ENCODE data around the gene HOOK2. TPM values are rescaled to one million over a fixed set of nuclear protein-coding genes. Genes with fewer than 3 reads are reported as not detected.
A peak's percentile ranks its signal among the peaks of the same experiment; 100 is the strongest.

HOOK2 gene
- total RNA-seq, 4 donors from 2014 or later = 27.3 to 109 (median 50.2) TPM

DNA sequence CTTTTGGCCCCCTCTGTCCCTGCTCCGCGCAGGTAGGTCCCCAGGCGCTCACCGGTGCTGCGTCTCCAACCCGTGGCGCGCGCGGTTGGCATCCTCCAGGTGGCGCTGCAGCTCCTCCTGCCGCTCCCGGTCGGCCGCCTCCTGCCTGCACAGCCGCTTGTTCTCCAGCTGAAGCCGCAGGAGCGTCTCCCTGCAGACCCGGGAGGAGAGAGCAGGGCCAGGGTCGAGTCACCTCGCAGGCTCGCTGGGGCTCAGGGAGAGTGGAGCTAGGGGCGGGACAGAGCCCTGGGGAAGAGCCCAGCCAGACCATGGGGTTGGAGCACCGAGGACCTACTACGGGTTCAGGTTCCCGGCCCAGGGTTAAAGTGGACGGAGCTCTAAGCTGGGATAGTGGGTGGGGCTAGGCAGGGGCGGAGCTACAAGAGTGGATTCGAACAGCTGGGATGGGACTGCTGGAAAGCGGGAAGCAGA lies 9.3 kb downstream of the HOOK2 start:
- peak overlapping the region in 2 of 4 donors; percentile 28 to 52 for H3K27ac ChIP-seq
- WGBS, 2 donors = 10 to 23% methylated on average over 14 to 27 of the region's 30 CpGs
- peak overlapping the region; percentile 0 to 48 (median 34) for H3K4me3 ChIP-seq
- TF ChIP-seq EP300 (IDR thresholded peaks at IDR 0.05) (no peak), POLR2A (IDR thresholded peaks at IDR 0.05) (peak in 1 of 2 donors; percentile 40)
- TF ChIP-seq, protein P1, sequence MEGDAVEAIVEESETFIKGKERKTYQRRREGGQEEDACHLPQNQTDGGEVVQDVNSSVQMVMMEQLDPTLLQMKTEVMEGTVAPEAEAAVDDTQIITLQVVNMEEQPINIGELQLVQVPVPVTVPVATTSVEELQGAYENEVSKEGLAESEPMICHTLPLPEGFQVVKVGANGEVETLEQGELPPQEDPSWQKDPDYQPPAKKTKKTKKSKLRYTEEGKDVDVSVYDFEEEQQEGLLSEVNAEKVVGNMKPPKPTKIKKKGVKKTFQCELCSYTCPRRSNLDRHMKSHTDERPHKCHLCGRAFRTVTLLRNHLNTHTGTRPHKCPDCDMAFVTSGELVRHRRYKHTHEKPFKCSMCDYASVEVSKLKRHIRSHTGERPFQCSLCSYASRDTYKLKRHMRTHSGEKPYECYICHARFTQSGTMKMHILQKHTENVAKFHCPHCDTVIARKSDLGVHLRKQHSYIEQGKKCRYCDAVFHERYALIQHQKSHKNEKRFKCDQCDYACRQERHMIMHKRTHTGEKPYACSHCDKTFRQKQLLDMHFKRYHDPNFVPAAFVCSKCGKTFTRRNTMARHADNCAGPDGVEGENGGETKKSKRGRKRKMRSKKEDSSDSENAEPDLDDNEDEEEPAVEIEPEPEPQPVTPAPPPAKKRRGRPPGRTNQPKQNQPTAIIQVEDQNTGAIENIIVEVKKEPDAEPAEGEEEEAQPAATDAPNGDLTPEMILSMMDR (IDR thresholded peaks at IDR 0.05) = peak; percentile 75 to 97 (median 93)
- peak; percentile 57 to 65 for DNase-seq (ENCODE audit: low spot score in 2 of 2)
- no peaks in the 10 kb centered on the region for H3K27me3 ChIP-seq
- H3K36me3 ChIP-seq = peaks cover 0 to 49% (median 0%) of the 10 kb centered on the region in 3 donors
- no peaks in the 10 kb centered on the region for H3K4me1 ChIP-seq
- H3K9me3 ChIP-seq = no peaks in the 10 kb centered on the region

DNA sequence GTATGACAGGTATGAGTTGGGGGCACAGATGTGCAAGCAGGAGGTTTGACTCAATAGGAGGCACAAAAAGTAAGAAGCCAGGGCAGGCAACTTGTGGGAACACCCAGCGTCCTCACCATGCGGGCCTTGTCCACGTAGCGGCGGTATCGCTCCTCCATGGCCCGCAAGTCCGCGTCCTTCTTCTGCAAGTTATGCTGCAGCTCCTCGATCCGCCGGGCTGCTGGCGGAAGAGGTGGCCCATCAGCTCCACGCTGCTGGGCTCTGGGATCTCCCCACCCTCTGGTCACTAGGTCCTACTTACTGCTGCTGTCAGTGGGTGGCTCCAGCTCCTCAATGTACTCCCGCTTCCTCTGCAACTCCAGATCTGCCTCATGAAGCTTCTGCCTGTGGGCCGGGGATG lies 10.7 kb downstream of the HOOK2 start:
- Histone ChIP-seq H3K36me3 (peaks cover 0 to 40% (median 0%) of the 10 kb centered on the region in 3 donors), H3K27ac (no peak overlapping the region), H3K4me3 (no peak overlapping the region), H3K27me3 (no peaks in the 10 kb centered on the region), H3K4me1 (no peaks in the 10 kb centered on the region), H3K9me3 (no peaks in the 10 kb centered on the region)
- 88 to 94% methylated on average over 16 of the region's 16 CpGs for WGBS, 2 donors
- no peak for DNase-seq (ENCODE audit: low spot score in 2 of 2)
- no peak for TF ChIP-seq EP300 (IDR thresholded peaks at IDR 0.05)
- TF ChIP-seq, protein P1 (IDR thresholded peaks at IDR 0.05) = no peak
- TF ChIP-seq POLR2A (IDR thresholded peaks at IDR 0.05) = no peak

DNA sequence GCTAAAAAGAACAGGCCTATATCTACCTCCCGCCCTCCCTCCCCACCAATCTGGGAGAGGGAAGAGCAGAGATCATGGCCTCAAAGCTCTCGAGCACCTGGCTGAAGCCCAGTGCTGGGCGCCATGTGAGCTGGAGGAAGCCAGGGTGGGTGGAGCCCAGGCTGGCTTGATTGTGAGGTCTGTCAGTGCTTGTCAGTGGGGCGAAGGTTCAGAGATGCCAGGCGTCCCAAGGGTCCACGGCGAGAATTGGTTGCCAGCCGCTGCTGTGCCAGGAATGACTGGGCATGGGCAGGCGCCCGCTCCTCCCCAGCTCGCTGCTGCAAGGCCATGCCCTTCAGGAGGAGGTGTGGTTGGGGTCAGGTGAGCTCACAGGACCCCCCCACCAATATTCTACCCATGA lies 12.3 kb downstream of the HOOK2 start:
- DNase-seq (ENCODE audit: low spot score in 2 of 2) = no peak
- whole genome bisulfite sequencing, 2 donors = 90 to 93% methylated on average over 7 to 9 of the region's 11 CpGs
- Histone ChIP-seq H3K9me3 (no peaks in the 10 kb centered on the region), H3K27ac (no peak overlapping the region), H3K4me3 (no peak overlapping the region), H3K36me3 (peaks cover 0 to 35% (median 0%) of the 10 kb centered on the region in 3 donors), H3K27me3 (no peaks in the 10 kb centered on the region), H3K4me1 (peaks cover 0 to under 1% (median 0%) of the 10 kb centered on the region in 4 donors)
- TF ChIP-seq EP300 (IDR thresholded peaks at IDR 0.05) (no peak), POLR2A (IDR thresholded peaks at IDR 0.05) (no peak)
- TF ChIP-seq, protein P1 (IDR thresholded peaks at IDR 0.05) = no peak

DNA sequence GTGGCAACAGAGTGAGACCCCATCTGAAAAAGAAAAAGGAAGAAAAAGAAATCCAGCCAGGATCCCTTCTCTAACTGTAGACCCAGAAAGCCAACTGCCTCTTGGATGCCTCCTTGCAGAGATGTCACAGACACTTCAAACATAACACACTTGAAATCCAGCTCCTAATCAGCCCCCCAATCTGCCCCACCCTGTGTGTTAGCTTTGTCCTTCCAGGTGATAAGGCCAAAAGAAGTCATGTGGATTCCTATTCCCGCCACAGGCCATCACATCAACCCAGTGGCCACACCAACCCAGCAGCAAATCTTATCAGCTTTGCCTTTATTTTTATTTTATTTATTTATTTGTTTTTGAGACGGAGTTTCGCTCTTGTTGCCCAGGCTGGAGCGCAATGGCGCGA lies 15.7 kb downstream of the HOOK2 start:
- DNase-seq (ENCODE audit: low spot score in 2 of 2) = no peak
- H3K36me3 ChIP-seq = peaks cover 0 to 17% (median 0%) of the 10 kb centered on the region in 3 donors
- WGBS, 2 donors = 88 to 94% methylated on average over 6 of the region's 6 CpGs
- no peaks in the 10 kb centered on the region for H3K9me3 ChIP-seq
- no peak overlapping the region for H3K4me3 ChIP-seq
- peaks cover 0 to 12% (median 9%) of the 10 kb centered on the region in 4 donors for H3K4me1 ChIP-seq
- H3K27ac ChIP-seq = no peak overlapping the region
- TF ChIP-seq, protein P1 (IDR thresholded peaks at IDR 0.05) = no peak
- TF ChIP-seq EP300 (IDR thresholded peaks at IDR 0.05) (no peak), POLR2A (IDR thresholded peaks at IDR 0.05) (no peak)
- H3K27me3 ChIP-seq = no peaks in the 10 kb centered on the region

DNA sequence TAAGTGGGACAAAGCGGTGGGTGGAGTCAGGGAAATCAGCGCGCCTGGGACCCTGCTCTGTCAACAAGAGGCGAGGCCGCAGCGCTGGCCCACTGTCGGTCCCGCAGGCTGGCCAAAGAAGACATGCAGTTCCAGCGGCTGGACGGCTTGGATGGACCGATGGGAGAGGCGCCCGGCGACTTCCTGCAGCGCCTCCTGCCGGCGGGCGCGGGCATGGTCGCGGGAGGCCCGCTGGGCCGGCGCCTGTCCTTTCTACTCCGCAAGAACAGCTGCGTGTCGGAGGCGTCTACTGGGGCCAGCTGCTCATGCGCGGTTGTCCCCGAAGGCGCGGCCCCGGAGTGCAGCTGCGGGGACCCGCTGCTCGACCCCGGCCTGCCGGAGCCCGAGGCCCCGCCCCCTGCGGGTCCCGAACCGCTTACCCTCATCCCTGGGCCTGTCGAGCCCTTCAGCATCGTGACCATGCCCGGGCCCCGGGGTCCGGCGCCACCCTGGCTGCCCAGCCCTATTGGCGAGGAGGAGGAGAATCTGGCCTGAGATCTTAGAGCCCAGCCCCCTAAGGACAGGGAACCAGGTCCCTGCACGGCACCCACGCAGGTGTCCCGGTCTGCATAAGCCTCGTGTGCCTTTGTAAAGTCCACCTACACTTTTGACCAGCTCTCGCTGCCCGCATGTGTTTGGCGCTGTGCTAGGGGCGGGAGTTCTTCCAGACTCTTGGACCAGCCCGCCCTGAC lies 17.6 kb downstream of the HOOK2 start:
- Histone ChIP-seq H3K9me3 (no peaks in the 10 kb centered on the region), H3K27me3 (peaks cover 0 to 10% of the 10 kb centered on the region in 2 donors), H3K27ac (peak overlapping the region in 2 of 4 donors; percentile 20 to 25), H3K36me3 (peaks cover 0 to under 1% (median 0%) of the 10 kb centered on the region in 3 donors), H3K4me3 (peak overlapping the region in 3 of 4 donors; percentile 4 to 43 (median 43)), H3K4me1 (peaks cover 0 to 12% (median 9%) of the 10 kb centered on the region in 4 donors)
- WGBS, 2 donors = 17 to 20% methylated on average over 19 to 21 of the region's 60 CpGs
- TF ChIP-seq, protein P1 (IDR thresholded peaks at IDR 0.05) = peak; percentile 77 to 92 (median 87)
- no peak for TF ChIP-seq POLR2A (IDR thresholded peaks at IDR 0.05)
- no peak for DNase-seq (ENCODE audit: low spot score in 2 of 2)

Measured in tibial nerve (tissue), 4 donors.